ENCODE results near the gene G2E3. TPM values are rescaled to one million over a fixed set of nuclear protein-coding genes. Genes with fewer than 3 reads are reported as not detected.

Gene G2E3
- total and polyA plus RNA-seq, 2 of the 4 experiments (the other 2 are of a cell fraction), result 9.6 to 19.4 TPM

DNA sequence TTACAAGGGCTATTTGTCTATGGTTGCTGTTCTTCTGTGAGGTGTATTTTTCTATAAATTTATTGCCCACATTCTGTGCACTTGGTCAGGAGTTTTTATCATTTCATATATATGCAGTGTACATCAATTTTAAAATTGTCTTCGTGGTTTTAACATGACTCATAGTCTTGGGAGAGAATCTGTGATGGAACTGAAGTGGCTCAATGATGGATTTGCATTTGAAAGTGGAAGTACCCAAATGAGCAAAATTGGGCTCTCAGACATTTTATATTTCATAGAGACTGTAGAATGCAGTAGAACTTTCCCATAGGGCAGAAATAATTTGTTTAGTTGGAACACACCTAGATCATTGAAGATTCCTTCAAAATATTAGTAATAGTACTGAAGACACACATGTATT, 61.2 kb downstream of the G2E3 start:
- no peak overlapping the region for H3K27ac ChIP-seq (ENCODE audit: insufficient read depth, low read length)
- no peak overlapping the region for H3K18ac ChIP-seq (ENCODE audit: low read depth, low read length)
- H3K56ac ChIP-seq (ENCODE audit: extremely low read depth, insufficient read depth, low read length), result no peak overlapping the region
- BruUV-seq (replicated peaks), result no TSS peak
- H3K23ac ChIP-seq (ENCODE audit: low read depth, low read length), result no peak overlapping the region
- DNase-seq (peak; percentile 73), ATAC-seq (ENCODE audit: low read depth) (no peak)
- in situ Hi-C loops (cut with MboI; ENCODE audit: low sequenced_read_pairs), result no loop called here
- no peaks in the 10 kb centered on the region for H3K27me3 ChIP-seq (ENCODE audit: control insufficient read depth, insufficient read depth, low read length)
- H2AK9ac ChIP-seq (replicated peaks; ENCODE audit: low read depth, low read length, poor library complexity), result no peak overlapping the region
- ChIA-PET POLR2A (ENCODE audit: unreplicated experiment) (no interaction called here), CTCF (no interaction called here)
- H3K4me3 ChIP-seq (ENCODE audit: insufficient read depth, low read depth, low read length), result no peak overlapping the region
- H3K4me2 ChIP-seq (ENCODE audit: low read depth, low read length), result no peak overlapping the region; the same call in 1 of the 2 replicates
- WGBS, 2 experiments (ENCODE audit: extremely low coverage in 2 of 2, insufficient read length in 1 of 2), result no CpG with 5 or more reads among the region's 1 CpG
- H2BK5ac ChIP-seq (ENCODE audit: low read depth, low read length, poor library complexity, severe bottlenecking), result no peak overlapping the region
- no peak overlapping the region for H2AFZ ChIP-seq (replicated peaks; ENCODE audit: low read length, poor library complexity)
- H3K9me1 ChIP-seq (ENCODE audit: insufficient read depth, low read length), result peaks cover 4% of the 10 kb centered on the region; the same call in 1 of the 2 replicates
- no peak overlapping the region for H3K14ac ChIP-seq (replicated peaks; ENCODE audit: low read depth, low read length)
- no peak overlapping the region for H2BK20ac ChIP-seq (ENCODE audit: low read depth, low read length)
- TF ChIP-seq FOS (IDR thresholded peaks at IDR 0.05; ENCODE audit: low read depth, low read length), result no peak
- no peak for TF ChIP-seq CEBPB (IDR thresholded peaks at IDR 0.05; ENCODE audit: low read depth, low read length)
- no peak for TF ChIP-seq MAZ (IDR thresholded peaks at IDR 0.05; ENCODE audit: borderline replicate concordance, low read depth, low read length)
- no peak for TF ChIP-seq USF2 (IDR thresholded peaks at IDR 0.05; ENCODE audit: low read depth, low read length)
- TF ChIP-seq RAD21 (IDR thresholded peaks at IDR 0.05; ENCODE audit: low read length), result no peak
- TF ChIP-seq MAFK (IDR thresholded peaks at IDR 0.05; ENCODE audit: low read depth, low read length), result no peak
- TF ChIP-seq BHLHE40 (IDR thresholded peaks at IDR 0.05; ENCODE audit: low read depth, low read length), result no peak
- TF ChIP-seq, protein P1, sequence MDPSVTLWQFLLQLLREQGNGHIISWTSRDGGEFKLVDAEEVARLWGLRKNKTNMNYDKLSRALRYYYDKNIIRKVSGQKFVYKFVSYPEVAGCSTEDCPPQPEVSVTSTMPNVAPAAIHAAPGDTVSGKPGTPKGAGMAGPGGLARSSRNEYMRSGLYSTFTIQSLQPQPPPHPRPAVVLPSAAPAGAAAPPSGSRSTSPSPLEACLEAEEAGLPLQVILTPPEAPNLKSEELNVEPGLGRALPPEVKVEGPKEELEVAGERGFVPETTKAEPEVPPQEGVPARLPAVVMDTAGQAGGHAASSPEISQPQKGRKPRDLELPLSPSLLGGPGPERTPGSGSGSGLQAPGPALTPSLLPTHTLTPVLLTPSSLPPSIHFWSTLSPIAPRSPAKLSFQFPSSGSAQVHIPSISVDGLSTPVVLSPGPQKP (IDR thresholded peaks at IDR 0.05; ENCODE audit: borderline replicate concordance, low read depth, low read length), result no peak
- no peak for TF ChIP-seq NFE2L2 (IDR thresholded peaks at IDR 0.05; ENCODE audit: low read depth, low read length)
- no peak for TF ChIP-seq RFX5 (IDR thresholded peaks at IDR 0.05; ENCODE audit: low read depth, low read length)
- TF ChIP-seq, protein P2, sequence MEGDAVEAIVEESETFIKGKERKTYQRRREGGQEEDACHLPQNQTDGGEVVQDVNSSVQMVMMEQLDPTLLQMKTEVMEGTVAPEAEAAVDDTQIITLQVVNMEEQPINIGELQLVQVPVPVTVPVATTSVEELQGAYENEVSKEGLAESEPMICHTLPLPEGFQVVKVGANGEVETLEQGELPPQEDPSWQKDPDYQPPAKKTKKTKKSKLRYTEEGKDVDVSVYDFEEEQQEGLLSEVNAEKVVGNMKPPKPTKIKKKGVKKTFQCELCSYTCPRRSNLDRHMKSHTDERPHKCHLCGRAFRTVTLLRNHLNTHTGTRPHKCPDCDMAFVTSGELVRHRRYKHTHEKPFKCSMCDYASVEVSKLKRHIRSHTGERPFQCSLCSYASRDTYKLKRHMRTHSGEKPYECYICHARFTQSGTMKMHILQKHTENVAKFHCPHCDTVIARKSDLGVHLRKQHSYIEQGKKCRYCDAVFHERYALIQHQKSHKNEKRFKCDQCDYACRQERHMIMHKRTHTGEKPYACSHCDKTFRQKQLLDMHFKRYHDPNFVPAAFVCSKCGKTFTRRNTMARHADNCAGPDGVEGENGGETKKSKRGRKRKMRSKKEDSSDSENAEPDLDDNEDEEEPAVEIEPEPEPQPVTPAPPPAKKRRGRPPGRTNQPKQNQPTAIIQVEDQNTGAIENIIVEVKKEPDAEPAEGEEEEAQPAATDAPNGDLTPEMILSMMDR (conservative IDR thresholded peaks at IDR 0.05; ENCODE audit: low read depth, low read length), result no peak
- no peak overlapping the region for H4K91ac ChIP-seq (ENCODE audit: insufficient read depth, low read depth, low read length)
- no peak overlapping the region for H3K4ac ChIP-seq (ENCODE audit: low read depth, low read length)
- H2BK15ac ChIP-seq (ENCODE audit: low read depth, low read length), result no peak overlapping the region
- no peak overlapping the region for H4K5ac ChIP-seq (ENCODE audit: low read depth, low read length)
- peaks cover 12% of the 10 kb centered on the region; the same call in 1 of the 2 replicates for H4K20me1 ChIP-seq (ENCODE audit: insufficient read depth, low read length)
- H3K36me3 ChIP-seq (ENCODE audit: control insufficient read depth, insufficient read depth, low read length), result no peaks in the 10 kb centered on the region; the same call in 1 of the 2 replicates
- peaks cover 4 to 30% of the 10 kb centered on the region in 2 experiments; a peak in 2 of 4 replicates for H3K79me1 ChIP-seq (ENCODE audit: low read depth in 1 of 2, low read length in 2 of 2)
- peaks cover 3% of the 10 kb centered on the region; the same call in 1 of the 2 replicates for H3K4me1 ChIP-seq (ENCODE audit: control insufficient read depth, insufficient read depth, low read length)
- dilution Hi-C loops (cut with HindIII; ENCODE audit: low sequenced_read_pairs, unreplicated experiment), result no loop called here
- no peaks in the 10 kb centered on the region for H3K9me3 ChIP-seq (ENCODE audit: control insufficient read depth, insufficient read depth, low read length)
- intact Hi-C loops (cut with micrococcal nuclease), result loop anchor here (5.0 kb wide), 1 partner anchor 58 kb away; no protein-coding TSS in a partner anchor
- no peak overlapping the region for H4K8ac ChIP-seq (ENCODE audit: low read depth in 2 of 2, low read length in 2 of 2)
- H2BK120ac ChIP-seq (ENCODE audit: low read depth, low read length), result no peak overlapping the region
- no peak overlapping the region for H3K9ac ChIP-seq (ENCODE audit: low read depth, low read length)
- no peak overlapping the region for H2AK5ac ChIP-seq (ENCODE audit: low read depth, low read length)

Measured in IMR-90 (cell line).